GM12801 (cell line): Measurements from ENCODE around the gene ZNF277.

Experiments
- CTCF ChIP-seq: IDR thresholded peaks from one replicate; pipeline ENCODE4 v1.5.1; 2011; ENCODE audit warnings: control low read depth; ENCODE audit not compliant: insufficient read length; ENCODE audit errors: extremely low read depth

ZNF277 gene

GRCh38 chr7:112214268-112214667 is 7.8 kb downstream of the ZNF277 start:
- TF ChIP-seq CTCF = no peak

GRCh38 chr7:112214883-112215282 is 8.4 kb downstream of the ZNF277 start:
- TF ChIP-seq CTCF = no peak

- no peak for TF ChIP-seq CTCF
These were observed 9.3 kb downstream of the ZNF277 start for GRCh38 chr7:112215787-112216186.

- TF ChIP-seq CTCF = no peak
These were observed 14.5 kb downstream of the ZNF277 start for GRCh38 chr7:112220877-112221434.

- TF ChIP-seq CTCF = no peak
These were observed 16.8 kb downstream of the ZNF277 start for GRCh38 chr7:112223310-112223709.

GRCh38 chr7:112224186-112224585 is 17.7 kb downstream of the ZNF277 start:
- TF ChIP-seq CTCF = no peak

GRCh38 chr7:112225006-112225405 is 18.5 kb downstream of the ZNF277 start:
- TF ChIP-seq CTCF = no peak
